Measurements from ENCODE around the gene GCKR. TPM values are rescaled to one million over a fixed set of nuclear protein-coding genes. Genes with fewer than 3 reads are reported as not detected.

The GCKR gene
- total and polyA plus RNA-seq, 8 donors = 0.37 to 1.8 (median 1.3) TPM; not detected in 1

- Histone ChIP-seq H3K36me3 (peaks cover 0 to 39% of the 10 kb centered on the region in 2 donors), H3K4me1 (no peaks in the 10 kb centered on the region), H3K4me3 (no peak overlapping the region), H3K9me3 (no peaks in the 10 kb centered on the region), H3K27me3 (no peaks in the 10 kb centered on the region), H3K27ac (no peak overlapping the region)
- ATAC-seq (no peak), DNase-seq (no peak)
- intact Hi-C loops (cut with DNase I) = no loop called here
- TF ChIP-seq, protein P1, sequence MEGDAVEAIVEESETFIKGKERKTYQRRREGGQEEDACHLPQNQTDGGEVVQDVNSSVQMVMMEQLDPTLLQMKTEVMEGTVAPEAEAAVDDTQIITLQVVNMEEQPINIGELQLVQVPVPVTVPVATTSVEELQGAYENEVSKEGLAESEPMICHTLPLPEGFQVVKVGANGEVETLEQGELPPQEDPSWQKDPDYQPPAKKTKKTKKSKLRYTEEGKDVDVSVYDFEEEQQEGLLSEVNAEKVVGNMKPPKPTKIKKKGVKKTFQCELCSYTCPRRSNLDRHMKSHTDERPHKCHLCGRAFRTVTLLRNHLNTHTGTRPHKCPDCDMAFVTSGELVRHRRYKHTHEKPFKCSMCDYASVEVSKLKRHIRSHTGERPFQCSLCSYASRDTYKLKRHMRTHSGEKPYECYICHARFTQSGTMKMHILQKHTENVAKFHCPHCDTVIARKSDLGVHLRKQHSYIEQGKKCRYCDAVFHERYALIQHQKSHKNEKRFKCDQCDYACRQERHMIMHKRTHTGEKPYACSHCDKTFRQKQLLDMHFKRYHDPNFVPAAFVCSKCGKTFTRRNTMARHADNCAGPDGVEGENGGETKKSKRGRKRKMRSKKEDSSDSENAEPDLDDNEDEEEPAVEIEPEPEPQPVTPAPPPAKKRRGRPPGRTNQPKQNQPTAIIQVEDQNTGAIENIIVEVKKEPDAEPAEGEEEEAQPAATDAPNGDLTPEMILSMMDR (IDR thresholded peaks at IDR 0.05) = no peak
These were observed 35.5 kb upstream of the GCKR start for GRCh38 chr2:27461118-27461517.

DNA sequence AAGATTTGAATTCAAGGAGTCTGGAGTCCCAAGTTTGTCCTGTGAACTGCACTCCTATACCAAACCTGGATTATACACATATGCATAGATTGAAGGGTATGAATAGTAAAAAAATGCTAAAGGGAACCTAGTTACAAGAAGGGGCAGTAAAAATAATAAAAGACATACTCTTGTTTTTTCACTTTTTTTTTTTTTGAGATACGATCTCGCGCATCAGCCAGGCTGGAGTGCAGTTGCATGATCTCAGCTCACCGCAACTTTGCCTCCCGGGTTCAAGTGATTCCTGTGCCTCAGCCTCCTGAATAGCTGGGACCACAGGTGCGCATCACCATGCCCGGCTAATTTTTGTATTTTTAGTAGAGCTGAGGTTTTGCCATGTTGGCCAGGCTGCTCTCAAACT, 32.2 kb upstream of the GCKR start:
- intact Hi-C loops (cut with DNase I) = no loop called here
- DNase-seq = no peak
- H3K4me3 ChIP-seq = no peak overlapping the region
- no peaks in the 10 kb centered on the region for H3K4me1 ChIP-seq
- no peaks in the 10 kb centered on the region for H3K9me3 ChIP-seq
- no peak for ATAC-seq
- TF ChIP-seq, protein P1 (IDR thresholded peaks at IDR 0.05) = no peak
- H3K27me3 ChIP-seq = no peaks in the 10 kb centered on the region
- peaks cover 0 to 7% of the 10 kb centered on the region in 2 donors for H3K36me3 ChIP-seq
- no peak overlapping the region for H3K27ac ChIP-seq

- H3K27me3 ChIP-seq = no peaks in the 10 kb centered on the region
- no peak overlapping the region for H3K27ac ChIP-seq
- peaks cover 0 to 36% of the 10 kb centered on the region in 2 donors for H3K36me3 ChIP-seq
- H3K9me3 ChIP-seq = no peaks in the 10 kb centered on the region
- no peaks in the 10 kb centered on the region for H3K4me1 ChIP-seq
- ATAC-seq (no peak), DNase-seq (no peak)
- TF ChIP-seq, protein P1 (IDR thresholded peaks at IDR 0.05) = no peak
- intact Hi-C loops (cut with DNase I) = no loop called here
- H3K4me3 ChIP-seq = no peak overlapping the region
These were observed 24.7 kb upstream of the GCKR start for GRCh38 chr2:27471961-27472360.

- H3K27ac ChIP-seq = no peak overlapping the region
- H3K4me1 ChIP-seq = peaks cover 10 to 13% of the 10 kb centered on the region in 2 donors
- intact Hi-C loops (cut with DNase I) = no loop called here
- ATAC-seq = no peak
- DNase-seq = no peak
- H3K9me3 ChIP-seq = no peaks in the 10 kb centered on the region
- no peaks in the 10 kb centered on the region for H3K27me3 ChIP-seq
- H3K4me3 ChIP-seq = no peak overlapping the region
- TF ChIP-seq, protein P1 (IDR thresholded peaks at IDR 0.05) = no peak
- peaks cover 0 to 18% of the 10 kb centered on the region in 2 donors for H3K36me3 ChIP-seq
These were observed 11.1 kb upstream of the GCKR start for GRCh38 chr2:27485496-27485895.

DNA sequence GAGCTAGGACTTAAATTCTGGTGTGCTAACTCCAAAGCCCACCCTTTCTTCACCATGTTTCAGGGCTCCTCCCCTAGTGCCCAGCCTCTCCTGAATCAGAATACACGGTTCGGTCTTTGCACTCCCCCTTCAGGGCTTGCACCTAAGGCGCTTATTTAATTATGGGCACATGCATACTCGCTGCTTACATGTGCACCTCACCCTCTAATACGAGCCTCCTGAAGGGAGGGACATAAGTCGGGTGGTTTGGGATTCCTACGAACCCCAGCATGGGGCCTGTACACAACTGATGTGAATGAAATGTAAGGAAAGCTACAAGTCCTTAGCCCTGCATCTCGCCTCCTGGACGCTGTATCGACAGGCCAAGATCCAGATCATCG, 7.5 kb upstream of the GCKR start:
- ATAC-seq (peak; percentile 35), DNase-seq (peak in 2 of 4 donors; percentile 26 to 32)
- Histone ChIP-seq H3K27me3 (peaks cover 0 to 10% of the 10 kb centered on the region in 2 donors), H3K4me1 (peaks cover 10 to 13% of the 10 kb centered on the region in 2 donors), H3K27ac (peak overlapping the region; percentile 42 to 75), H3K36me3 (peaks cover 0 to under 1% of the 10 kb centered on the region in 2 donors), H3K4me3 (peak overlapping the region; percentile 52 to 60), H3K9me3 (no peaks in the 10 kb centered on the region)
- intact Hi-C loops (cut with DNase I) = no loop called here
- TF ChIP-seq, protein P1 (IDR thresholded peaks at IDR 0.05) = no peak

Measured in left lung (tissue), 10 donors.